Stomach (tissue), 4 donors: ENCODE measurements around the gene CENPX.

Source experiments
- CTCF ChIP-seq, 7 experiments: fragments of 450-650 bp in 4 of 7; fragments of 200-600 bp in 3 of 7; sonication (generic) in 3 of 7; IDR thresholded peaks; one replicate each; pipeline ENCODE4 v1.5.1; 2016 to 2019; ENCODE audit warnings: antibody characterized with exemption in 7 of 7, control low read depth in 2 of 7, mild to moderate bottlenecking in 1 of 7
- EP300 ChIP-seq: sonication (generic); formaldehyde crosslinking; IDR thresholded peaks from one replicate; pipeline ENCODE4 v1.6.1; 2017; ENCODE audit warnings: antibody characterized with exemption
- POLR2A ChIP-seq, 4 donors: fragments of 450-650 bp; IDR thresholded peaks; one replicate each; pipeline ENCODE4 v1.6.1; 2016; ENCODE audit warnings: antibody characterized with exemption in 4 of 4, control low read depth in 2 of 4, mild to moderate bottlenecking in 1 of 4, moderate library complexity in 1 of 4
- POLR2AphosphoS5 ChIP-seq, 3 donors: sonication (generic); formaldehyde crosslinking; IDR thresholded peaks; one replicate each; pipeline ENCODE4 v1.6.1; 2016; ENCODE audit warnings: antibody characterized with exemption in 3 of 3

- no peak for TF ChIP-seq CTCF (IDR thresholded peaks at IDR 0.05)
- TF ChIP-seq POLR2AphosphoS5 (IDR thresholded peaks at IDR 0.05): no peak
- TF ChIP-seq POLR2A (IDR thresholded peaks at IDR 0.05): no peak
- TF ChIP-seq EP300: no peak
Measured at GRCh38 chr17:82007495-82008257, 15.0 kb downstream of the CENPX start.
